HEK293T (cell line): ENCODE measurements around the gene TBX1.

Experiments used
- ARNT ChIP-seq: fragments of 450-650 bp; IDR thresholded peaks from 2 replicates; pipeline ENCODE4 v1.6.1; 2017; ENCODE audit warnings: mild to moderate bottlenecking
- BHLHE40 ChIP-seq: fragments of 450-650 bp; IDR thresholded peaks from 2 replicates; pipeline ENCODE4 v1.6.1; 2016; ENCODE audit warnings: mild to moderate bottlenecking, moderate library complexity, borderline replicate concordance
- ELF4 ChIP-seq: fragments of 450-650 bp; IDR thresholded peaks from 2 replicates; pipeline ENCODE4 v1.6.1; 2017; ENCODE audit warnings: antibody characterized with exemption
- FOXA1 ChIP-seq: fragments of 450-650 bp; IDR thresholded peaks from 2 replicates; pipeline ENCODE4 v1.6.1; 2016; ENCODE audit warnings: mild to moderate bottlenecking
- FOXK2 ChIP-seq: fragments of 450-650 bp; IDR thresholded peaks from 2 replicates; pipeline ENCODE4 v1.6.1; 2016; ENCODE audit warnings: mild to moderate bottlenecking
- NFRKB ChIP-seq: fragments of 450-650 bp; IDR thresholded peaks from 2 replicates; pipeline ENCODE4 v1.6.1; 2016; ENCODE audit warnings: mild to moderate bottlenecking, moderate library complexity
- SP1 ChIP-seq: fragments of 450-650 bp; IDR thresholded peaks from 2 replicates; pipeline ENCODE4 v1.6.1; 2017
- SUZ12 ChIP-seq: fragments of 450-650 bp; IDR thresholded peaks from 2 replicates; pipeline ENCODE4 v1.6.1; 2016; ENCODE audit warnings: mild to moderate bottlenecking
- TARDBP ChIP-seq: fragments of 450-650 bp; IDR thresholded peaks from 2 replicates; pipeline ENCODE4 v1.6.1; 2016
- ZNF384 ChIP-seq: fragments of 450-650 bp; IDR thresholded peaks from 2 replicates; pipeline ENCODE4 v1.6.1; 2016

GRCh38 chr22:19721330-19722177 lies 39.0 kb upstream of the TBX1 start:
- no peak for TF ChIP-seq FOXA1
- TF ChIP-seq ELF4: no peak
- TF ChIP-seq ARNT: no peak
- TF ChIP-seq SP1: no peak
- no peak for TF ChIP-seq SUZ12
- TF ChIP-seq BHLHE40: no peak
- TF ChIP-seq FOXK2: no peak
- TF ChIP-seq ZNF384: no peak
- no peak for TF ChIP-seq NFRKB
- no peak for TF ChIP-seq TARDBP
